ENCODE data around the gene LRRC59.
"Not testable (repeated sequence)": the region's sequence is repeated elsewhere in the genome, so short reads cannot be mapped to it uniquely, and the experiment has no call there.

Gene LRRC59

GRCh38 chr17:50429793-50430192 lies 32.5 kb upstream of the LRRC59 start:
- Histone ChIP-seq H3K9ac (ENCODE audit: low read depth, low read length) (no peak overlapping the region), H3K27ac (ENCODE audit: low read length) (no peak overlapping the region), H3K36me3 (ENCODE audit: insufficient read depth, low read depth, low read length) (no peaks in the 10 kb centered on the region), H3K27me3 (ENCODE audit: insufficient read depth, low read length) (peaks cover 10% of the 10 kb centered on the region), H3K9me3 (ENCODE audit: insufficient read depth, low read depth, low read length) (no peaks in the 10 kb centered on the region), H3K4me3 (ENCODE audit: low read length) (no peak overlapping the region), H3K4me1 (ENCODE audit: insufficient read depth, low read length) (peaks cover 5% of the 10 kb centered on the region; the same call in 1 of the 2 replicates)

- no peaks in the 10 kb centered on the region for H3K9me3 ChIP-seq (ENCODE audit: insufficient read depth, low read depth, low read length)
- no peak overlapping the region for H3K9ac ChIP-seq (ENCODE audit: low read depth, low read length)
Observed at GRCh38 chr17:50428831-50429424, 31.6 kb upstream of the LRRC59 start.

DNA sequence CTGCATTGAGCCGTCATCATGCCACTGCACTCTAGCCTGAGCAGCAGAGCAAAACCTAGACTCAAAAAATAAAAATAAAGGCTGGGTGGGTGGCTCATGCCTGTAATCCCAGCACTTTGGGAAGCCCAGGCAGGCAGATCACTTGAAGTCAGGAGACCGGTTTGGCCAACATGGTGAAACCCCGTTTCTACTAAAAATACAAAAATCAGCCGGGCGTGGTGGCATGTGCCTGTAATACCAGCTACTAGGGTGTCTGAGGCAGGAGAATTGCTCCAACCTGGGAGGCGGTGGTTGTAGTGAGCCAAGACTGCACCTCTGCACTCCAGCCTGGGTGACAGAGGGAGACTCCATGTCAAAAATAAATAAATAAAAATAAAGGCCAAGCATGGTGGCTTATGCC lies 30.8 kb upstream of the LRRC59 start:
- H3K4me1 ChIP-seq (ENCODE audit: insufficient read depth, low read length); H3K4me3 ChIP-seq (ENCODE audit: low read length); H3K9me3 ChIP-seq (ENCODE audit: insufficient read depth, low read depth, low read length); H3K9ac ChIP-seq (ENCODE audit: low read depth, low read length); H3K27ac ChIP-seq (ENCODE audit: low read length); H3K36me3 ChIP-seq (ENCODE audit: insufficient read depth, low read depth, low read length): not testable (repeated sequence)
- H3K27me3 ChIP-seq (ENCODE audit: insufficient read depth, low read length), result peaks cover 20% of the 10 kb centered on the region

More at GRCh38 chr17:50428831-50429424, 31.6 kb upstream of the LRRC59 start:
- Histone ChIP-seq H3K4me3 (ENCODE audit: low read length) (no peak overlapping the region), H3K27me3 (ENCODE audit: insufficient read depth, low read length) (peaks cover 19% of the 10 kb centered on the region), H3K36me3 (ENCODE audit: insufficient read depth, low read depth, low read length) (no peaks in the 10 kb centered on the region), H3K4me1 (ENCODE audit: insufficient read depth, low read length) (peaks cover 5% of the 10 kb centered on the region; the same call in 1 of the 2 replicates), H3K27ac (ENCODE audit: low read length) (no peak overlapping the region)

GRCh38 chr17:50426814-50427787 lies 29.8 kb upstream of the LRRC59 start:
- no peaks in the 10 kb centered on the region for H3K9me3 ChIP-seq (ENCODE audit: insufficient read depth, low read depth, low read length)
- peaks cover 5% of the 10 kb centered on the region; the same call in 1 of the 2 replicates for H3K4me1 ChIP-seq (ENCODE audit: insufficient read depth, low read length)
- no peaks in the 10 kb centered on the region for H3K36me3 ChIP-seq (ENCODE audit: insufficient read depth, low read depth, low read length)
- no peak overlapping the region for H3K27ac ChIP-seq (ENCODE audit: low read length)
- peaks cover 20% of the 10 kb centered on the region for H3K27me3 ChIP-seq (ENCODE audit: insufficient read depth, low read length)
- peak overlapping the region; percentile 76 for H3K4me3 ChIP-seq (ENCODE audit: low read length)
- H3K9ac ChIP-seq (ENCODE audit: low read depth, low read length), result peak overlapping the region; percentile 54; the same call in 1 of the 2 replicates

DNA sequence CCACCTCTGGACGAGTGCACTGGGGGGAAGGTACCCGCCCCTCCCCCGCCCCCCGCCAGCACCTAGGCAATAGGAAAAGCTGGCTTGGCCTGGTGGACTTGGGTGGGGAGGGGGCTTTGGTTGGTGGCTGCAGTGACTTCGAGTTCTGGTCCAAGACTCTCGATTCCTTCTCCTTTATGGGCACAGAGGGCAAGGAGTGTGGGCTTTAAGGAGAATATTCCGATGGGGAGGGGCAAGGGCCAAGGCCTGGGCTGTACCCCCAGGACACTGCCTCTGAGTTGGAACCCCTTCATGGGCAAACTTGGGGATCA lies 29.1 kb upstream of the LRRC59 start:
- peak overlapping the region; percentile 54; the same call in 1 of the 2 replicates for H3K9ac ChIP-seq (ENCODE audit: low read depth, low read length)
- no peaks in the 10 kb centered on the region for H3K9me3 ChIP-seq (ENCODE audit: insufficient read depth, low read depth, low read length)
- H3K4me1 ChIP-seq (ENCODE audit: insufficient read depth, low read length), result peaks cover 5% of the 10 kb centered on the region; the same call in 1 of the 2 replicates
- peak overlapping the region; percentile 76 for H3K4me3 ChIP-seq (ENCODE audit: low read length)
- peaks cover 20% of the 10 kb centered on the region for H3K27me3 ChIP-seq (ENCODE audit: insufficient read depth, low read length)
- no peaks in the 10 kb centered on the region for H3K36me3 ChIP-seq (ENCODE audit: insufficient read depth, low read depth, low read length)
- no peak overlapping the region for H3K27ac ChIP-seq (ENCODE audit: low read length)

GRCh38 chr17:50425682-50426471 lies 28.6 kb upstream of the LRRC59 start, which contains the start of gene ACSF2:
ACSF2 (plus strand) TSS chr17:50426218; CDS start chr17:50426262, 44 bp downstream.
- Histone ChIP-seq H3K27ac (ENCODE audit: low read length) (no peak within 1 kb of the TSS), H3K4me3 (ENCODE audit: low read length) (peak within 1 kb of the TSS; percentile 76), H3K36me3 (ENCODE audit: insufficient read depth, low read depth, low read length) (no peaks in the 10 kb centered on the region), H3K9ac (ENCODE audit: low read depth, low read length) (peak within 1 kb of the TSS; percentile 56; the same call in 1 of the 2 replicates), H3K4me1 (ENCODE audit: insufficient read depth, low read length) (peaks cover 5% of the 10 kb centered on the region; the same call in 1 of the 2 replicates), H3K9me3 (ENCODE audit: insufficient read depth, low read depth, low read length) (no peaks in the 10 kb centered on the region), H3K27me3 (ENCODE audit: insufficient read depth, low read length) (peaks cover 20% of the 10 kb centered on the region)

- Histone ChIP-seq H3K4me3 (ENCODE audit: low read length) (peak overlapping the region; percentile 76), H3K36me3 (ENCODE audit: insufficient read depth, low read depth, low read length) (no peaks in the 10 kb centered on the region), H3K9me3 (ENCODE audit: insufficient read depth, low read depth, low read length) (no peaks in the 10 kb centered on the region), H3K27ac (ENCODE audit: low read length) (no peak overlapping the region), H3K4me1 (ENCODE audit: insufficient read depth, low read length) (peaks cover 5% of the 10 kb centered on the region; the same call in 1 of the 2 replicates), H3K9ac (ENCODE audit: low read depth, low read length) (peak overlapping the region; percentile 56; the same call in 1 of the 2 replicates), H3K27me3 (ENCODE audit: insufficient read depth, low read length) (peaks cover 20% of the 10 kb centered on the region)
Observed at GRCh38 chr17:50424996-50425681, 27.8 kb upstream of the LRRC59 start.

- Histone ChIP-seq H3K4me3 (ENCODE audit: low read length) (no peak overlapping the region), H3K27me3 (ENCODE audit: insufficient read depth, low read length) (peaks cover 20% of the 10 kb centered on the region), H3K27ac (ENCODE audit: low read length) (no peak overlapping the region), H3K4me1 (ENCODE audit: insufficient read depth, low read length) (peaks cover 5% of the 10 kb centered on the region; the same call in 1 of the 2 replicates), H3K9ac (ENCODE audit: low read depth, low read length) (no peak overlapping the region), H3K36me3 (ENCODE audit: insufficient read depth, low read depth, low read length) (no peaks in the 10 kb centered on the region), H3K9me3 (ENCODE audit: insufficient read depth, low read depth, low read length) (no peaks in the 10 kb centered on the region)
Observed at GRCh38 chr17:50424246-50424995, 27.1 kb upstream of the LRRC59 start.

GRCh38 chr17:50423553-50424159 lies 26.3 kb upstream of the LRRC59 start:
- no peak overlapping the region for H3K4me3 ChIP-seq (ENCODE audit: low read length)
- peaks cover 5% of the 10 kb centered on the region; the same call in 1 of the 2 replicates for H3K4me1 ChIP-seq (ENCODE audit: insufficient read depth, low read length)
- H3K9me3 ChIP-seq (ENCODE audit: insufficient read depth, low read depth, low read length), result no peaks in the 10 kb centered on the region
- H3K36me3 ChIP-seq (ENCODE audit: insufficient read depth, low read depth, low read length), result no peaks in the 10 kb centered on the region
- no peak overlapping the region for H3K9ac ChIP-seq (ENCODE audit: low read depth, low read length)
- H3K27me3 ChIP-seq (ENCODE audit: insufficient read depth, low read length), result peaks cover 20% of the 10 kb centered on the region
- no peak overlapping the region for H3K27ac ChIP-seq (ENCODE audit: low read length)

DNA sequence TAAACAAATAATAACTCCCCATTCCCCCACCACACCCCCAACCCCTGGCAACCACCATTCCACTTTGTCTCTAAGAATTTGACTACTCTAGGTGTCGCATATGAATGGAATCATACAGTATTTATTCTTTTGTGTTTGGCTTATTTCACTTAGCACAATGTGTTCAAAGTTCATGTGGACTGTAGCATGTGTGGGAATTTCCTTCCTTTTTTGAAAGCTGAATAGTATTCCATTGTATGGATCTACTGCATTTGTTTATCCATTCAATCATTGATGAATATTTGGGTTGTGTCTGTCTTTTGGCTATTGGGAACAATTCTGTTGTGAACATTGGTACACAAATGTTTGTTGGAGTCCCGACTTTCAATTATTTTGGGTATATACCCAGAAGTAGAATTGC lies 25.4 kb upstream of the LRRC59 start:
- Histone ChIP-seq H3K27me3 (ENCODE audit: insufficient read depth, low read length) (peaks cover 20% of the 10 kb centered on the region), H3K4me3 (ENCODE audit: low read length) (no peak overlapping the region), H3K27ac (ENCODE audit: low read length) (no peak overlapping the region), H3K9ac (ENCODE audit: low read depth, low read length) (no peak overlapping the region), H3K36me3 (ENCODE audit: insufficient read depth, low read depth, low read length) (no peaks in the 10 kb centered on the region), H3K9me3 (ENCODE audit: insufficient read depth, low read depth, low read length) (no peaks in the 10 kb centered on the region), H3K4me1 (ENCODE audit: insufficient read depth, low read length) (peaks cover 5% of the 10 kb centered on the region; the same call in 1 of the 2 replicates)
